ENCODE results near the gene CRHR1.

Gene CRHR1

DNA sequence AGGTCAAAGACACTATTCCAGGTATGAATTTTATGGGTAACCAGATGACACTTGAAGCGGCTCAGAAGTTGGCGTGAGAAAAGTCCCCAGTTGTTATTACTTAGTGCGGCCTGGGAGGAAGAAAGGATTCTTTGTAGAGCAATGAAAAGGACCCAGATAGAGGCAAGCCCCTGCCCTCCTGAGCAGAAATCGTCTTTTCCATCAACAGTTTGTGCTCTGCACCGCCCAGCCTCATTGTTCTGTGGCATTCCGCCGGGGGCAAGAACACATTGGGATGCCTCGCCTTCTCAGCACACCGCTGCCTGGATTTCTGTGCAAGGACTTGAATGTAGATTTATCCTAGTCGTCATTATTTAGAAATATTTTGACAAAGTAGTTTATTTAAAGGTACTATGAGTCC lies 32.7 kb upstream of the CRHR1 start:
- no peak overlapping the region for H3K27ac ChIP-seq (ENCODE audit: low read depth, low read length)
- no peaks in the 10 kb centered on the region for H3K9me3 ChIP-seq (ENCODE audit: insufficient read depth, low read length)
- H3K9ac ChIP-seq (ENCODE audit: low read length), result no peak overlapping the region
- no peaks in the 10 kb centered on the region for H3K27me3 ChIP-seq (ENCODE audit: low read length)
- no peaks in the 10 kb centered on the region for H3F3A ChIP-seq (ENCODE audit: insufficient read depth)
- H3K4me3 ChIP-seq (ENCODE audit: insufficient read depth, low read length, poor library complexity, severe bottlenecking), result no peak overlapping the region
- H3K79me2 ChIP-seq (ENCODE audit: insufficient read depth, low read length), result no peaks in the 10 kb centered on the region
- no peak overlapping the region for H2AFZ ChIP-seq (ENCODE audit: low read depth, low read length, severe bottlenecking)
- H3K4me2 ChIP-seq (ENCODE audit: low read depth, low read length, poor library complexity, severe bottlenecking), result no peak overlapping the region
- no peaks in the 10 kb centered on the region for H3K36me3 ChIP-seq (ENCODE audit: low read length)
- TF ChIP-seq EZH2phosphoT487 (conservative IDR thresholded peaks at IDR 0.05; ENCODE audit: low read length), result no peak
- TF ChIP-seq, protein P1, sequence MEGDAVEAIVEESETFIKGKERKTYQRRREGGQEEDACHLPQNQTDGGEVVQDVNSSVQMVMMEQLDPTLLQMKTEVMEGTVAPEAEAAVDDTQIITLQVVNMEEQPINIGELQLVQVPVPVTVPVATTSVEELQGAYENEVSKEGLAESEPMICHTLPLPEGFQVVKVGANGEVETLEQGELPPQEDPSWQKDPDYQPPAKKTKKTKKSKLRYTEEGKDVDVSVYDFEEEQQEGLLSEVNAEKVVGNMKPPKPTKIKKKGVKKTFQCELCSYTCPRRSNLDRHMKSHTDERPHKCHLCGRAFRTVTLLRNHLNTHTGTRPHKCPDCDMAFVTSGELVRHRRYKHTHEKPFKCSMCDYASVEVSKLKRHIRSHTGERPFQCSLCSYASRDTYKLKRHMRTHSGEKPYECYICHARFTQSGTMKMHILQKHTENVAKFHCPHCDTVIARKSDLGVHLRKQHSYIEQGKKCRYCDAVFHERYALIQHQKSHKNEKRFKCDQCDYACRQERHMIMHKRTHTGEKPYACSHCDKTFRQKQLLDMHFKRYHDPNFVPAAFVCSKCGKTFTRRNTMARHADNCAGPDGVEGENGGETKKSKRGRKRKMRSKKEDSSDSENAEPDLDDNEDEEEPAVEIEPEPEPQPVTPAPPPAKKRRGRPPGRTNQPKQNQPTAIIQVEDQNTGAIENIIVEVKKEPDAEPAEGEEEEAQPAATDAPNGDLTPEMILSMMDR (IDR thresholded peaks at IDR 0.05; ENCODE audit: insufficient read depth, low read length, poor library complexity, severe bottlenecking), result no peak
- H3K9me2 ChIP-seq (replicated peaks; ENCODE audit: insufficient read depth, low read length), result no peaks in the 10 kb centered on the region
- H4K20me1 ChIP-seq (ENCODE audit: low read depth, low read length), result no peaks in the 10 kb centered on the region

DNA sequence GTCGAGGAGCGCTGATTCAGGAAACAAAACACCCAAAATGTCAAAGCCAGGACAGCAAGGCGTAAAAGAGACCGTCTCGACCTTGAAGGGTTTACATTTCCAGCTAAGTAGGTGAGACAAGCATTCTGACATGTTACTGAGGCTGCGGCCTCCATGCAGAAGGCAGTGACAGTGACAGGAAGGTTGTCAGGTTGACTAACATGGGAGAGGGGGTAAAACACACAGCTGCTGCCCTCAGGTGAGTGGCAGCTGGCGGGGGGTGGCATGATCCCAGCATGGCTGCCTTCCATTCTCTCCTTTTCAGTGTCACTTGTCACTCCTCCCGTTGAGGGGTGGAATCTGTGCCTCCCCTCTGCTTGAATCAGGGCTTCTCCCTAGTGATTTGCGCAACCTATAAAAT lies 31.9 kb upstream of the CRHR1 start:
- H3K27me3 ChIP-seq (ENCODE audit: low read length), result no peaks in the 10 kb centered on the region
- no peaks in the 10 kb centered on the region for H3K9me3 ChIP-seq (ENCODE audit: insufficient read depth, low read length)
- H3K27ac ChIP-seq (ENCODE audit: low read depth, low read length), result no peak overlapping the region
- no peak overlapping the region for H2AFZ ChIP-seq (ENCODE audit: low read depth, low read length, severe bottlenecking)
- no peaks in the 10 kb centered on the region for H4K20me1 ChIP-seq (ENCODE audit: low read depth, low read length)
- TF ChIP-seq EZH2phosphoT487 (conservative IDR thresholded peaks at IDR 0.05; ENCODE audit: low read length), result no peak
- TF ChIP-seq, protein P1 (IDR thresholded peaks at IDR 0.05; ENCODE audit: insufficient read depth, low read length, poor library complexity, severe bottlenecking), result no peak
- H3F3A ChIP-seq (ENCODE audit: insufficient read depth), result no peaks in the 10 kb centered on the region
- no peaks in the 10 kb centered on the region for H3K79me2 ChIP-seq (ENCODE audit: insufficient read depth, low read length)
- H3K9me2 ChIP-seq (replicated peaks; ENCODE audit: insufficient read depth, low read length), result no peaks in the 10 kb centered on the region
- H3K4me2 ChIP-seq (ENCODE audit: low read depth, low read length, poor library complexity, severe bottlenecking), result no peak overlapping the region
- H3K9ac ChIP-seq (ENCODE audit: low read length), result no peak overlapping the region
- no peaks in the 10 kb centered on the region for H3K36me3 ChIP-seq (ENCODE audit: low read length)
- H3K4me3 ChIP-seq (ENCODE audit: insufficient read depth, low read length, poor library complexity, severe bottlenecking), result no peak overlapping the region

DNA sequence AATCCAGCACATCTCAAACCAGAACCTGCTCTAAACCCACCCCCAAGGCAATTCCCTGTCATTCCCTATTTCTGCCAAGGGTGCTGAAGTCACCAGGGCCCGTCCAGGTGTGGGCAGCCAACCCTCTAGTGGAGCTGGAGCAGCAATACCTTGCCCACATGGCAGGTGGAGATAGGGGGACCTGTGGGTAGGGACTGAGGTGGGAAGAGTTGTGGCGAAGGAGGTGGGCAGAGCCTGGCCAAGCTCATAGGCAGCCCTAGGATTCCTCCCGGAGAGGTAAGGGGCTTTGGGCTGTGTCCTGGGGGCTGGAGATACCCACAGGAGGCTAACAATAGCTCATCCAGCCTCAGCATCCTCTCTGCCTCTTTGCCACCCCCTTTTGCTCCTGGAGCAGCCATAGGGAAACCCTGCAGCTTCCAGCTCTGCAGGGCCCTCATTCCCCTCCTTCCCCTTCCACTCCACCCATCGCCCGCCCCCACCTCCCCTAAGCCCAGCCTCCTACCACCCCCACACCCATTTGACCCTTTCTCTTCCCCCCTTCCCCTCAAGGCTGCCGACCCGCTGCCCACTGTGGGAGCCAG lies 30.4 kb upstream of the CRHR1 start:
- H3K27ac ChIP-seq (ENCODE audit: low read depth, low read length), result no peak overlapping the region
- H3K36me3 ChIP-seq (ENCODE audit: low read length), result no peaks in the 10 kb centered on the region
- H4K20me1 ChIP-seq (ENCODE audit: low read depth, low read length), result no peaks in the 10 kb centered on the region
- no peak overlapping the region for H3K9ac ChIP-seq (ENCODE audit: low read length)
- no peak overlapping the region for H2AFZ ChIP-seq (ENCODE audit: low read depth, low read length, severe bottlenecking)
- no peaks in the 10 kb centered on the region for H3K27me3 ChIP-seq (ENCODE audit: low read length)
- TF ChIP-seq EZH2phosphoT487 (conservative IDR thresholded peaks at IDR 0.05; ENCODE audit: low read length), result no peak
- TF ChIP-seq, protein P1 (IDR thresholded peaks at IDR 0.05; ENCODE audit: insufficient read depth, low read length, poor library complexity, severe bottlenecking), result no peak
- H3K9me3 ChIP-seq (ENCODE audit: insufficient read depth, low read length), result no peaks in the 10 kb centered on the region
- H3K4me2 ChIP-seq (ENCODE audit: low read depth, low read length, poor library complexity, severe bottlenecking), result no peak overlapping the region
- H3K4me3 ChIP-seq (ENCODE audit: insufficient read depth, low read length, poor library complexity, severe bottlenecking), result no peak overlapping the region
- no peaks in the 10 kb centered on the region for H3F3A ChIP-seq (ENCODE audit: insufficient read depth)
- H3K9me2 ChIP-seq (replicated peaks; ENCODE audit: insufficient read depth, low read length), result no peaks in the 10 kb centered on the region
- no peaks in the 10 kb centered on the region for H3K79me2 ChIP-seq (ENCODE audit: insufficient read depth, low read length)
